ENCODE measurements around the gene DOC2B.

- TF ChIP-seq CTCF (IDR thresholded peaks at IDR 0.05) (no peak), TCF7L2 (IDR thresholded peaks at IDR 0.05; ENCODE audit: low read depth, low read length) (no peak), REST (IDR thresholded peaks at IDR 0.05; ENCODE audit: insufficient read depth in 1 of 2, low read depth in 2 of 2, low read length in 1 of 2) (no peak), POLR2AphosphoS5 (IDR thresholded peaks at IDR 0.05; ENCODE audit: low read depth, low read length) (no peak), SIN3A (IDR thresholded peaks at IDR 0.05; ENCODE audit: borderline replicate concordance, insufficient read depth, low read depth, low read length) (no peak)
Observed at GRCh38 chr17:194828-195602, 13.6 kb upstream of the DOC2B start.
